ENCODE results near the gene GARNL3. TPM values are rescaled to one million over a fixed set of nuclear protein-coding genes. Genes with fewer than 3 reads are reported as not detected.
A peak's percentile ranks its signal among the peaks of the same experiment; 100 is the strongest.

GARNL3 gene
- total RNA-seq, 1 donor from 2014 or later: 21.4 TPM

GRCh38 chr9:127390563-127390962, 126.0 kb downstream of the GARNL3 start:
- Mint-ChIP-seq H3K36me3 (ENCODE audit: insufficient read depth) (no peaks in the 10 kb centered on the region), H3K27ac (peak overlapping the region; percentile 54), H3K4me1 (ENCODE audit: low read depth) (peaks cover 10% of the 10 kb centered on the region), H3K27me3 (peaks cover 2% of the 10 kb centered on the region), H3K4me3 (ENCODE audit: low read depth) (no peak overlapping the region), H3K9me3 (ENCODE audit: low read depth) (no peaks in the 10 kb centered on the region)
- DNase-seq (ENCODE audit: low spot score, unreplicated experiment): no peak
- TF ChIP-seq, protein P1, sequence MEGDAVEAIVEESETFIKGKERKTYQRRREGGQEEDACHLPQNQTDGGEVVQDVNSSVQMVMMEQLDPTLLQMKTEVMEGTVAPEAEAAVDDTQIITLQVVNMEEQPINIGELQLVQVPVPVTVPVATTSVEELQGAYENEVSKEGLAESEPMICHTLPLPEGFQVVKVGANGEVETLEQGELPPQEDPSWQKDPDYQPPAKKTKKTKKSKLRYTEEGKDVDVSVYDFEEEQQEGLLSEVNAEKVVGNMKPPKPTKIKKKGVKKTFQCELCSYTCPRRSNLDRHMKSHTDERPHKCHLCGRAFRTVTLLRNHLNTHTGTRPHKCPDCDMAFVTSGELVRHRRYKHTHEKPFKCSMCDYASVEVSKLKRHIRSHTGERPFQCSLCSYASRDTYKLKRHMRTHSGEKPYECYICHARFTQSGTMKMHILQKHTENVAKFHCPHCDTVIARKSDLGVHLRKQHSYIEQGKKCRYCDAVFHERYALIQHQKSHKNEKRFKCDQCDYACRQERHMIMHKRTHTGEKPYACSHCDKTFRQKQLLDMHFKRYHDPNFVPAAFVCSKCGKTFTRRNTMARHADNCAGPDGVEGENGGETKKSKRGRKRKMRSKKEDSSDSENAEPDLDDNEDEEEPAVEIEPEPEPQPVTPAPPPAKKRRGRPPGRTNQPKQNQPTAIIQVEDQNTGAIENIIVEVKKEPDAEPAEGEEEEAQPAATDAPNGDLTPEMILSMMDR (IDR thresholded peaks at IDR 0.05; ENCODE audit: unreplicated experiment): no peak

- Mint-ChIP-seq H3K4me1 (ENCODE audit: low read depth) (peaks cover 17% of the 10 kb centered on the region), H3K27me3 (no peaks in the 10 kb centered on the region), H3K4me3 (ENCODE audit: low read depth) (no peak overlapping the region), H3K9me3 (ENCODE audit: low read depth) (no peaks in the 10 kb centered on the region), H3K27ac (no peak overlapping the region), H3K36me3 (ENCODE audit: insufficient read depth) (no peaks in the 10 kb centered on the region)
- TF ChIP-seq, protein P1 (IDR thresholded peaks at IDR 0.05; ENCODE audit: unreplicated experiment): no peak
- DNase-seq (ENCODE audit: low spot score, unreplicated experiment): no peak
Measured at GRCh38 chr9:127392166-127392565, 127.6 kb downstream of the GARNL3 start.

- Mint-ChIP-seq H3K27ac (no peak overlapping the region), H3K9me3 (ENCODE audit: low read depth) (no peaks in the 10 kb centered on the region)
Measured at GRCh38 chr9:127392976-127393375, 128.4 kb downstream of the GARNL3 start.

DNA sequence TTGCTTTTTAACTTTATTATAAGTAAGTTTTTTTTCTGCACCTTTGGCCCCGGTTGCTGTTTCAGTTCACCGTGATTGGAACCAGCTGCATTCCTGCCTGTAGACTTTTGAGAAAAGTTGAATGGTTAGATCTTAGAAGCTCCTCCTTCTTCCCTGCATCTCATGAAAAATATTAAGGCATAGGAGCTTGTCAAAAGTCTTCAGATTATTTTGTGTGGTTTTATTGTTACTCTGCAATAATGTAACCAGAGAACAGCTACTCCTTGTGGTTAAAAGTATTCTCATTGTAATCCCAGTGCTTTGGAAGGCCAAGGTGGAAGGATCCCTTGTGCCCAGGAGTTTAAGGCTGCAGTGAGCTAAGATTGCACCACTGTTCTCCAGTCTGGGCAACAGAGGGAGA, 129.1 kb downstream of the GARNL3 start:
- H3K27ac Mint-ChIP-seq: no peak overlapping the region
- no peak for DNase-seq (ENCODE audit: low spot score, unreplicated experiment)
- H3K9me3 Mint-ChIP-seq (ENCODE audit: low read depth): no peaks in the 10 kb centered on the region
- H3K4me3 Mint-ChIP-seq (ENCODE audit: low read depth): no peak overlapping the region
- TF ChIP-seq, protein P1 (IDR thresholded peaks at IDR 0.05; ENCODE audit: unreplicated experiment): no peak
- H3K36me3 Mint-ChIP-seq (ENCODE audit: insufficient read depth): no peaks in the 10 kb centered on the region
- no peaks in the 10 kb centered on the region for H3K27me3 Mint-ChIP-seq
- H3K4me1 Mint-ChIP-seq (ENCODE audit: low read depth): peaks cover 22% of the 10 kb centered on the region

More at GRCh38 chr9:127392976-127393375, 128.4 kb downstream of the GARNL3 start:
- H3K4me1 Mint-ChIP-seq (ENCODE audit: low read depth): peaks cover 17% of the 10 kb centered on the region
- H3K27me3 Mint-ChIP-seq: no peaks in the 10 kb centered on the region
- H3K4me3 Mint-ChIP-seq (ENCODE audit: low read depth): no peak overlapping the region
- no peaks in the 10 kb centered on the region for H3K36me3 Mint-ChIP-seq (ENCODE audit: insufficient read depth)
- TF ChIP-seq, protein P1 (IDR thresholded peaks at IDR 0.05; ENCODE audit: unreplicated experiment): no peak
- no peak for DNase-seq (ENCODE audit: low spot score, unreplicated experiment)

- peaks cover 17% of the 10 kb centered on the region for H3K4me1 Mint-ChIP-seq (ENCODE audit: low read depth)
- no peaks in the 10 kb centered on the region for H3K27me3 Mint-ChIP-seq
- no peak for DNase-seq (ENCODE audit: low spot score, unreplicated experiment)
- peaks cover 1% of the 10 kb centered on the region for H3K36me3 Mint-ChIP-seq (ENCODE audit: insufficient read depth)
- TF ChIP-seq, protein P1 (IDR thresholded peaks at IDR 0.05; ENCODE audit: unreplicated experiment): no peak
- no peaks in the 10 kb centered on the region for H3K9me3 Mint-ChIP-seq (ENCODE audit: low read depth)
- H3K4me3 Mint-ChIP-seq (ENCODE audit: low read depth): peak overlapping the region; percentile 78
- H3K27ac Mint-ChIP-seq: peak overlapping the region; percentile 90
Measured at GRCh38 chr9:127395497-127396252, 131.1 kb downstream of the GARNL3 start.

Data from progenitor cell of endocrine pancreas (in vitro differentiated cells).